PC-3 (cell line): ENCODE data around the gene MICALL1.

Experiments
- CTCF ChIP-seq: fragments of 300-600 bp; sonication (generic); conservative IDR thresholded peaks from 2 replicates; pipeline ENCODE4 v1.5.1; 2017; ENCODE audit warnings: antibody characterized with exemption, low read depth, mild to moderate bottlenecking, low read length
- EZH2 ChIP-seq: fragments of 300-600 bp; sonication (generic); IDR thresholded peaks from one replicate; pipeline ENCODE4 v1.6.1; 2017; ENCODE audit warnings: antibody characterized with exemption, mild to moderate bottlenecking, low read length; ENCODE audit not compliant: unreplicated experiment
- EZH2phosphoT487 ChIP-seq: fragments of 300-600 bp; sonication (generic); IDR thresholded peaks from 2 replicates; pipeline ENCODE4 v1.6.1; 2018; ENCODE audit warnings: mild to moderate bottlenecking, antibody characterized with exemption, low read length, borderline replicate concordance

GRCh38 chr22:37912171-37912570, 6.1 kb downstream of the MICALL1 start:
- TF ChIP-seq CTCF, result no peak
- TF ChIP-seq EZH2phosphoT487, result no peak
- no peak for TF ChIP-seq EZH2
